Esophagus muscularis mucosa (tissue), 4 donors: ENCODE measurements around the gene ODF2. TPM values are rescaled to one million over a fixed set of nuclear protein-coding genes. Genes with fewer than 3 reads are reported as not detected.
"Not testable (repeated sequence)": the region's sequence is repeated elsewhere in the genome, so short reads cannot be mapped to it uniquely, and the experiment has no call there.

Source experiments
- DNase-seq: peaks from one replicate; pipeline ENCODE4 v3.0.0-alpha.2; 2017; ENCODE audit errors: extremely low spot score
- H3K27ac ChIP-seq, 4 donors: fragments of 200-600 bp; sonication (generic); replicated peaks in 1 of 4; 1 replicate in 3 of 4; 2 replicates in 1 of 4; pipeline ENCODE4 v1.5.1; 2016 to 2019; ENCODE audit warnings: mild to moderate bottlenecking in 1 of 4
- H3K27me3 ChIP-seq, 4 donors: fragments of 200-600 bp; sonication (generic); one replicate each; pipeline versions ENCODE4 v1.5.1 to v1.6.0; 2016 to 2019
- H3K36me3 ChIP-seq, 4 donors: fragments of 200-600 bp; sonication (generic); one replicate each; pipeline ENCODE4 v1.5.1; 2016 to 2019
- H3K4me1 ChIP-seq, 4 donors: fragments of 200-600 bp; sonication (generic); one replicate each; pipeline ENCODE4 v1.5.1; 2016 to 2019
- H3K4me3 ChIP-seq, 4 donors: fragments of 200-600 bp; sonication (generic); 1 replicate in 2 of 4; 2 replicates in 2 of 4; pipeline ENCODE4 v1.5.1; 2016 to 2019; ENCODE audit warnings: mild to moderate bottlenecking in 4 of 4, moderate library complexity in 1 of 4
- H3K9me3 ChIP-seq, 4 donors: fragments of 200-600 bp; sonication (generic); 1 replicate in 3 of 4; 2 replicates in 1 of 4; pipeline ENCODE4 v1.5.1; 2016 to 2019
- CTCF ChIP-seq, 3 experiments: fragments of 200-600 bp in 2 of 3; fragments of 450-650 bp in 1 of 3; sonication (generic) in 2 of 3; IDR thresholded peaks; one replicate each; pipeline ENCODE4 v1.5.1; 2017 to 2019; ENCODE audit warnings: antibody characterized with exemption in 3 of 3, mild to moderate bottlenecking in 2 of 3, moderate library complexity in 1 of 3
- EP300 ChIP-seq: sonication (generic); formaldehyde crosslinking; IDR thresholded peaks from one replicate; pipeline ENCODE4 v1.6.1; 2017; ENCODE audit warnings: antibody characterized with exemption
- POLR2A ChIP-seq: fragments of 450-650 bp; IDR thresholded peaks from one replicate; pipeline ENCODE4 v1.6.1; 2017; ENCODE audit warnings: antibody characterized with exemption, moderate library complexity, mild to moderate bottlenecking, low read depth
- POLR2AphosphoS5 ChIP-seq, 2 donors: sonication (generic); formaldehyde crosslinking; IDR thresholded peaks; one replicate each; pipeline ENCODE4 v1.6.1; 2017; ENCODE audit warnings: antibody characterized with exemption in 2 of 2
- WGBS: methylation state at CpG from one replicate; pipeline ENCODE4 v1.1.5; 2018; 5-methylcytosine and 5-hydroxymethylcytosine counted together
- intact Hi-C: fragments of 100-400 bp; cut with DNase I; formaldehyde crosslinking; loops from one replicate; pipeline ENCODE4 v1.15.1; 2023
- total RNA-seq, 4 donors: library from RNA; depleted of rRNA; stranded (reverse); fragments of >200 nt; gene quantifications; one replicate each; pipeline versions ENCODE4 v1.1.0 to v1.2.1, GENCODE V29; 2016

ODF2 gene
- total RNA-seq, 4 donors from 2014 or later = 18.1 to 34.3 (median 23.0) TPM

- no peak for TF ChIP-seq POLR2A
- TF ChIP-seq EP300 = no peak
- TF ChIP-seq POLR2AphosphoS5 (IDR thresholded peaks at IDR 0.05) = no peak
- no peak for TF ChIP-seq CTCF (IDR thresholded peaks at IDR 0.05)
- 89% methylated on average over 18 of the region's 18 CpGs for WGBS
- no peak for DNase-seq
- intact Hi-C loops = no loop called here
- Histone ChIP-seq H3K4me1 (peaks cover 6 to 10% (median 10%) of the 10 kb centered on the region in 4 donors), H3K36me3 (peaks cover 0 to 39% (median 16%) of the 10 kb centered on the region in 4 donors), H3K9me3 (no peaks in the 10 kb centered on the region), H3K27ac (no peak overlapping the region), H3K27me3 (no peaks in the 10 kb centered on the region), H3K4me3 (no peak overlapping the region)
These were observed 20.2 kb upstream of the ODF2 start for GRCh38 chr9:128435611-128436010.

- H3K27ac ChIP-seq = peak overlapping the region in 1 of 4 donors; percentile 39
- no peaks in the 10 kb centered on the region for H3K9me3 ChIP-seq
- H3K27me3 ChIP-seq = no peaks in the 10 kb centered on the region
- DNase-seq = no peak
- H3K4me3 ChIP-seq = no peak overlapping the region
- peaks cover 0 to 24% (median 10%) of the 10 kb centered on the region in 4 donors for H3K36me3 ChIP-seq
- intact Hi-C loops = no loop called here
- WGBS = 50% methylated on average over 2 of the region's 12 CpGs
- peaks cover 6 to 10% (median 10%) of the 10 kb centered on the region in 4 donors for H3K4me1 ChIP-seq
- TF ChIP-seq CTCF (IDR thresholded peaks at IDR 0.05) (peak; percentile 88 to 98 (median 93)), EP300 (no peak), POLR2AphosphoS5 (IDR thresholded peaks at IDR 0.05) (peak; percentile 63 to 69)
These were observed 17.3 kb upstream of the ODF2 start for GRCh38 chr9:128438343-128439109.

GRCh38 chr9:128439273-128439672 lies 16.5 kb upstream of the ODF2 start:
- TF ChIP-seq POLR2A (no peak), POLR2AphosphoS5 (IDR thresholded peaks at IDR 0.05) (no peak), EP300 (no peak), CTCF (IDR thresholded peaks at IDR 0.05) (no peak)
- H3K36me3 ChIP-seq = peaks cover 0 to 19% (median 8%) of the 10 kb centered on the region in 4 donors
- no peak overlapping the region for H3K27ac ChIP-seq
- DNase-seq = no peak
- intact Hi-C loops = no loop called here
- no peaks in the 10 kb centered on the region for H3K9me3 ChIP-seq
- H3K4me3 ChIP-seq = no peak overlapping the region
- H3K27me3 ChIP-seq = peaks cover 0 to 3% (median 0%) of the 10 kb centered on the region in 4 donors
- peaks cover 6 to 10% (median 10%) of the 10 kb centered on the region in 4 donors for H3K4me1 ChIP-seq
- 78% methylated on average over 7 of the region's 7 CpGs for WGBS

- H3K9me3 ChIP-seq = no peaks in the 10 kb centered on the region
- WGBS = 31% methylated on average over 6 of the region's 6 CpGs
- H3K4me3 ChIP-seq = no peak overlapping the region
- no peak for TF ChIP-seq POLR2AphosphoS5 (IDR thresholded peaks at IDR 0.05)
- TF ChIP-seq CTCF (IDR thresholded peaks at IDR 0.05) = no peak
- no peak for TF ChIP-seq EP300
- no peak for TF ChIP-seq POLR2A
- peaks cover 0 to 5% (median 0%) of the 10 kb centered on the region in 4 donors for H3K27me3 ChIP-seq
- no peak overlapping the region for H3K27ac ChIP-seq
- DNase-seq = no peak
- H3K36me3 ChIP-seq = no peaks in the 10 kb centered on the region
- peaks cover 6 to 10% (median 10%) of the 10 kb centered on the region in 4 donors for H3K4me1 ChIP-seq
- intact Hi-C loops = no loop called here
These were observed 13.7 kb upstream of the ODF2 start for GRCh38 chr9:128442150-128442549.

- intact Hi-C loops, H3K9me3 ChIP-seq, H3K27me3 ChIP-seq, H3K4me3 ChIP-seq, H3K36me3 ChIP-seq, H3K4me1 ChIP-seq, H3K27ac ChIP-seq, DNase-seq: not testable (repeated sequence)
- WGBS = 89% methylated on average over 5 of the region's 5 CpGs
These were observed 9.3 kb upstream of the ODF2 start for GRCh38 chr9:128446505-128446904.
